Activated CD4-positive, CD25-positive, alpha-beta regulatory T cell treated with anti-CD3 and anti-CD28 coated beads, Interleukin-2, amount 50 U/mL, for 72 hours (primary cell): ENCODE data around the gene SLC35D3.
"Not testable (repeated sequence)": the region's sequence is repeated elsewhere in the genome, so short reads cannot be mapped to it uniquely, and the experiment has no call there.

ENCODE experiments used
- DNase-seq: peaks from one replicate; pipeline ENCODE4 v3.0.0; 2021

Gene SLC35D3

GRCh38 chr6:136921936-136922684, at the start of gene SLC35D3:
Gene SLC35D3 (plus strand): TSS chr6:136922301. CDS start chr6:136922429, 128 bp downstream.
- DNase-seq, result peak; percentile 32

- no peak for DNase-seq
These were observed 48.4 kb upstream of the SLC35D3 start for GRCh38 chr6:136873748-136874147.

- DNase-seq, result not testable (repeated sequence)
These were observed 45.6 kb upstream of the SLC35D3 start for GRCh38 chr6:136876469-136876868.

GRCh38 chr6:136880748-136881460, 41.2 kb upstream of the SLC35D3 start:
- DNase-seq, result no peak

- no peak for DNase-seq
These were observed 36.0 kb upstream of the SLC35D3 start for GRCh38 chr6:136886091-136886490.

GRCh38 chr6:136887953-136888352, 34.1 kb upstream of the SLC35D3 start:
- DNase-seq, result no peak

- no peak for DNase-seq
These were observed 32.6 kb upstream of the SLC35D3 start for GRCh38 chr6:136889271-136890193.

GRCh38 chr6:136890194-136890839, 31.8 kb upstream of the SLC35D3 start:
- no peak for DNase-seq

GRCh38 chr6:136890986-136891385, 31.1 kb upstream of the SLC35D3 start:
- no peak for DNase-seq

- DNase-seq, result no peak
These were observed 28.9 kb upstream of the SLC35D3 start for GRCh38 chr6:136893187-136893586.

- no peak for DNase-seq
These were observed 26.2 kb upstream of the SLC35D3 start for GRCh38 chr6:136895901-136896300.

GRCh38 chr6:136897071-136897470, 25.0 kb upstream of the SLC35D3 start:
- DNase-seq, result no peak

- no peak for DNase-seq
These were observed 20.8 kb upstream of the SLC35D3 start for GRCh38 chr6:136901212-136901784.

- DNase-seq, result not testable (repeated sequence)
These were observed 17.6 kb upstream of the SLC35D3 start for GRCh38 chr6:136904477-136904876.

- DNase-seq, result no peak
These were observed 7.2 kb upstream of the SLC35D3 start for GRCh38 chr6:136914947-136915346.

- no peak for DNase-seq
These were observed 3.4 kb upstream of the SLC35D3 start for GRCh38 chr6:136918706-136919105.

GRCh38 chr6:136920216-136920615, 1.9 kb upstream of the SLC35D3 start:
- DNase-seq, result no peak

- DNase-seq, result peak; percentile 36
These were observed 1.3 kb upstream of the SLC35D3 start for GRCh38 chr6:136920671-136921380.

- no peak for DNase-seq
These were observed 643 bp upstream of the SLC35D3 start for GRCh38 chr6:136921381-136921935.

- DNase-seq, result no peak
These were observed 545 bp downstream of the SLC35D3 start for GRCh38 chr6:136922685-136923006.
